Fibroblast of mammary gland (primary cell): ENCODE data around the gene AATK.

Experiments used
- DNase-seq: peaks from one replicate; pipeline ENCODE4 v3.0.0-alpha.2; 2010; ENCODE audit warnings: low read depth
- H3K4me3 ChIP-seq: 2 replicates; pipeline ENCODE4 v1.5.1; 2011; ENCODE audit warnings: low read depth, mild to moderate bottlenecking, low read length, moderate library complexity; ENCODE audit not compliant: control insufficient read depth
- TF ChIP-seq, protein P1 (sequence below): conservative IDR thresholded peaks from 2 replicates; pipeline ENCODE4 v1.5.1; 2011; ENCODE audit warnings: low read depth, low read length, inconsistent platforms; ENCODE audit not compliant: control insufficient read depth, insufficient read depth

The AATK gene

GRCh38 chr17:81144423-81144781 is 21.6 kb downstream of the AATK start:
- no peak for DNase-seq
- TF ChIP-seq, protein P1, sequence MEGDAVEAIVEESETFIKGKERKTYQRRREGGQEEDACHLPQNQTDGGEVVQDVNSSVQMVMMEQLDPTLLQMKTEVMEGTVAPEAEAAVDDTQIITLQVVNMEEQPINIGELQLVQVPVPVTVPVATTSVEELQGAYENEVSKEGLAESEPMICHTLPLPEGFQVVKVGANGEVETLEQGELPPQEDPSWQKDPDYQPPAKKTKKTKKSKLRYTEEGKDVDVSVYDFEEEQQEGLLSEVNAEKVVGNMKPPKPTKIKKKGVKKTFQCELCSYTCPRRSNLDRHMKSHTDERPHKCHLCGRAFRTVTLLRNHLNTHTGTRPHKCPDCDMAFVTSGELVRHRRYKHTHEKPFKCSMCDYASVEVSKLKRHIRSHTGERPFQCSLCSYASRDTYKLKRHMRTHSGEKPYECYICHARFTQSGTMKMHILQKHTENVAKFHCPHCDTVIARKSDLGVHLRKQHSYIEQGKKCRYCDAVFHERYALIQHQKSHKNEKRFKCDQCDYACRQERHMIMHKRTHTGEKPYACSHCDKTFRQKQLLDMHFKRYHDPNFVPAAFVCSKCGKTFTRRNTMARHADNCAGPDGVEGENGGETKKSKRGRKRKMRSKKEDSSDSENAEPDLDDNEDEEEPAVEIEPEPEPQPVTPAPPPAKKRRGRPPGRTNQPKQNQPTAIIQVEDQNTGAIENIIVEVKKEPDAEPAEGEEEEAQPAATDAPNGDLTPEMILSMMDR = no peak
- H3K4me3 ChIP-seq = no peak overlapping the region

GRCh38 chr17:81143717-81144422 is 22.2 kb downstream of the AATK start:
- no peak overlapping the region for H3K4me3 ChIP-seq
- no peak for DNase-seq
- TF ChIP-seq, protein P1 = no peak

- no peak for DNase-seq
- TF ChIP-seq, protein P1 = no peak
- H3K4me3 ChIP-seq = no peak overlapping the region
These were observed 22.9 kb downstream of the AATK start for GRCh38 chr17:81143200-81143527.

DNA sequence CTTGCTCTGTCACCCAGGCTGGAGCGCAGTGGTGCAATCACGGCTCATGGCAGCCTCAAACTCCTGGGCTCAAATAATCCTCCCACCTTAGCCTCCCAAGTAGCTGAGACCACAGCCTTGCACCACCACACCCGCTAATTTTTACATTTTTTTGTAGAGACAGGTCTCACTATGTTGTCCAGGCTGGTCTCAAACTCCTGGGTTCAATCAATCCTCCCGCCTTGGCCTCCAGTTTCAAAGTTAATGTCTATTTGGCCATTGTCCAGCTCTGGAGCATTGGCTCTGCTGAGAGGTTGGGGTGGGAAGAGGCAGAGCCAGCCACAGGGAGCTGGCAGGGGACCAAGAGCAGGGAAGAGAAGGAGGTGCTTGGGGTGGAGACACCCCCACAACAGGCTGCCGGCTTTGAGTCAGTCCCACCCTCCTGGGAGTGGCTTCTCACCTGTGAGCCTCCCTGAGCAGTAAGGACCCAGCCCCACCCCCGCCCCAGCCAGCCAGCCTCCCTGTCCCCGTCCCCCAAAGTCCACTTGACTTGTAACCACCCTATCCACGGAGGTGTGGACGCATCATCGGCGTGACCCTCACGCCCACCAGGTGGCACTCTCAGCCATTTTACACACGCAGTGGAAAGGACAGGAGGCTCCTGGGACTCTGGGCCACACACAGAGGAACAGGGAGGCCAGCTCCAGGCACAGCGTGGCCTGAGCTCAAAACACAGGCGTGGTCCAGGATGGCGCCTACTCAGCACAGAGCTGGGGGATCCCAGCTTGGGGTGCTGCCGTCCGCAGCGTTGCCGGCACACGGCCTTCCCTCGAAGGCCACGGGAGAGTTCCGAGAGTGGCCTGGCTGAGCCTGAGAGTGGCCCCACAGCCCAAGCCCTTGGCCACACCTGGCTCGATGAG is 23.5 kb downstream of the AATK start:
- TF ChIP-seq, protein P1 = peak; percentile 66
- no peak overlapping the region for H3K4me3 ChIP-seq
- DNase-seq = peak; percentile 70

GRCh38 chr17:81140695-81141094 is 25.3 kb downstream of the AATK start:
- DNase-seq = no peak
- no peak overlapping the region for H3K4me3 ChIP-seq
- TF ChIP-seq, protein P1 = no peak

- DNase-seq = no peak
- TF ChIP-seq, protein P1 = no peak
- H3K4me3 ChIP-seq = no peak overlapping the region
These were observed 26.0 kb downstream of the AATK start for GRCh38 chr17:81140018-81140417.
